GM10266 (cell line): ENCODE results near the gene PPP1R36.

Source experiments
- DNase-seq: peaks from one replicate; pipeline ENCODE4 v3.0.0; 2012; ENCODE audit errors: extremely low spot score
- CTCF ChIP-seq: IDR thresholded peaks from 2 replicates; pipeline ENCODE4 v1.5.1; 2012; ENCODE audit warnings: mild to moderate bottlenecking, low read depth; ENCODE audit not compliant: control insufficient read depth, insufficient read depth; ENCODE audit errors: missing control alignments

The PPP1R36 gene

GRCh38 chr14:64572386-64573104, 22.8 kb downstream of the PPP1R36 start:
- TF ChIP-seq CTCF, result no peak
- no peak for DNase-seq

- no peak for TF ChIP-seq CTCF
- no peak for DNase-seq
Observed at GRCh38 chr14:64573109-64573508, 23.3 kb downstream of the PPP1R36 start.

GRCh38 chr14:64574371-64575107, 24.8 kb downstream of the PPP1R36 start:
- DNase-seq, result no peak
- no peak for TF ChIP-seq CTCF

GRCh38 chr14:64577211-64577610, 27.4 kb downstream of the PPP1R36 start:
- no peak for DNase-seq
- TF ChIP-seq CTCF, result no peak

GRCh38 chr14:64580467-64580866, 30.7 kb downstream of the PPP1R36 start:
- no peak for DNase-seq
- TF ChIP-seq CTCF, result no peak

- DNase-seq, result no peak
- no peak for TF ChIP-seq CTCF
Observed at GRCh38 chr14:64581363-64581762, 31.6 kb downstream of the PPP1R36 start.

GRCh38 chr14:64581817-64582216, 32.1 kb downstream of the PPP1R36 start:
- no peak for TF ChIP-seq CTCF
- no peak for DNase-seq
